Endothelial cell of umbilical vein (primary cell): ENCODE data around the gene DCTD. TPM values are rescaled to one million over a fixed set of nuclear protein-coding genes. Genes with fewer than 3 reads are reported as not detected.

ENCODE experiments used
- BruUV-seq: library from RNA; stranded (reverse); fragments of 400-500 nt; replicated peaks from 2 replicates; lab custom pipeline; 2021; lab: Mats Ljungman, UMichigan
- CTCF ChIA-PET: fragments of 300-600, 350-600 bp; sonication (Branson Sonifier 250); formaldehyde crosslinking; loops from one replicate; lab custom pipeline; 2021; ENCODE audit warnings: antibody characterized with exemption, inconsistent platforms; lab: Charles Lee
- POLR2A ChIA-PET: fragments of 300-600, 350-600 bp; sonication (Branson Sonifier 250); formaldehyde crosslinking; loops from one replicate; lab custom pipeline; 2021; ENCODE audit warnings: antibody characterized with exemption, inconsistent platforms; lab: Charles Lee
- DNase-seq: peaks from one replicate; pipeline ENCODE4 v3.0.0-alpha.2; 2011; ENCODE audit warnings: low read depth, low spot score
- FAIRE-seq: peaks from 2 replicates; lab custom pipeline; 2011; peaks lifted over from hg19 to GRCh38; lab: Jason Lieb, UNC
- H2AFZ ChIP-seq: 2 replicates; pipeline ENCODE4 v1.6.0; 2012; ENCODE audit warnings: low read depth, low read length, control low read depth, inconsistent platforms
- H3K27ac ChIP-seq: 2 replicates; pipeline ENCODE4 v1.5.1; 2011; ENCODE audit warnings: low read depth, mild to moderate bottlenecking, control low read depth, low read length, moderate library complexity; ENCODE audit not compliant: insufficient read depth
- H3K27me3 ChIP-seq, 2 experiments: 2 replicates each; pipeline versions ENCODE4 v1.6.0 to v1.6.1; 2011; ENCODE audit warnings: low read length in 2 of 2, mixed read lengths in 1 of 2; ENCODE audit not compliant: control insufficient read depth in 2 of 2, insufficient read depth in 2 of 2
- H3K36me3 ChIP-seq, 2 experiments: 2 replicates in 1 of 2; 3 replicates in 1 of 2; pipeline ENCODE4 v1.5.1; 2011; ENCODE audit warnings: low read length in 2 of 2, mild to moderate bottlenecking in 1 of 2, moderate library complexity in 1 of 2; ENCODE audit not compliant: control insufficient read depth in 2 of 2, insufficient read depth in 2 of 2; ENCODE audit errors: extremely low read depth in 1 of 2
- H3K4me1 ChIP-seq: 3 replicates; pipeline ENCODE4 v1.5.1; 2011; ENCODE audit warnings: mild to moderate bottlenecking, low read length; ENCODE audit not compliant: control insufficient read depth, insufficient read depth; ENCODE audit errors: extremely low read depth
- H3K4me2 ChIP-seq: 2 replicates; pipeline ENCODE4 v1.6.1; 2011; ENCODE audit warnings: low read length, control low read depth, mixed read lengths; ENCODE audit not compliant: insufficient read depth
- H3K4me3 ChIP-seq, 3 experiments: fragments of 200-600 bp in 1 of 3; sonication (generic), shearing (Covaris generic) in 1 of 3; replicated peaks in 1 of 3; 2 replicates each; pipeline ENCODE4 v1.5.1; 2011 to 2016; ENCODE audit warnings: control low read depth in 3 of 3, low read length in 3 of 3, mild to moderate bottlenecking in 2 of 3, inconsistent platforms in 1 of 3, low read depth in 1 of 3, moderate library complexity in 1 of 3; ENCODE audit not compliant: insufficient read depth in 1 of 3
- H3K79me2 ChIP-seq: 2 replicates; pipeline ENCODE4 v1.6.0; 2012; ENCODE audit warnings: low read length, inconsistent platforms; ENCODE audit not compliant: control insufficient read depth, insufficient read depth
- H3K9ac ChIP-seq: replicated peaks from 2 replicates; pipeline ENCODE3; 2011; ENCODE audit warnings: low read length, control low read depth; ENCODE audit not compliant: insufficient read depth; ENCODE audit errors: extremely low read depth
- H3K9me1 ChIP-seq: replicated peaks from 3 replicates; pipeline ENCODE4 v1.6.0; 2011; ENCODE audit warnings: mild to moderate bottlenecking, low read length; ENCODE audit not compliant: control insufficient read depth, insufficient read depth; ENCODE audit errors: extremely low read depth
- H3K9me3 ChIP-seq: replicated peaks from 2 replicates; pipeline ENCODE4 v1.5.1; 2012; ENCODE audit warnings: low read length, inconsistent platforms; ENCODE audit not compliant: control insufficient read depth, insufficient read depth
- H4K20me1 ChIP-seq: replicated peaks from 2 replicates; pipeline ENCODE3; 2011; ENCODE audit warnings: mild to moderate bottlenecking, low read length; ENCODE audit not compliant: control insufficient read depth, insufficient read depth; ENCODE audit errors: extremely low read depth
- EZH2 ChIP-seq: IDR thresholded peaks from 2 replicates; pipeline ENCODE4 v1.6.1; 2012; ENCODE audit warnings: borderline replicate concordance, low read depth, mild to moderate bottlenecking, moderate library complexity, low read length, inconsistent platforms; ENCODE audit not compliant: severe bottlenecking
- FOS ChIP-seq: IDR thresholded peaks from 2 replicates; pipeline ENCODE4 v1.6.1; 2011; ENCODE audit warnings: mild to moderate bottlenecking, low read length, moderate library complexity, borderline replicate concordance; ENCODE audit not compliant: insufficient read depth
- GATA2 ChIP-seq: IDR thresholded peaks from 2 replicates; pipeline ENCODE4 v1.7.0; 2011; ENCODE audit warnings: low read depth, mild to moderate bottlenecking, moderate library complexity, mixed read lengths, low read length; ENCODE audit not compliant: insufficient read length, insufficient read depth
- POLR2A ChIP-seq: IDR thresholded peaks from 2 replicates; pipeline ENCODE4 v1.6.1; 2012; ENCODE audit warnings: low read depth, mild to moderate bottlenecking, control low read depth, low read length
- POLR2AphosphoS5 ChIP-seq: IDR thresholded peaks from 2 replicates; pipeline ENCODE4 v1.6.1; 2012; ENCODE audit warnings: low read depth, mild to moderate bottlenecking, control low read depth, low read length, moderate library complexity; ENCODE audit not compliant: insufficient read depth
- dilution Hi-C: fragments of 300-500 bp; cut with MboI; formaldehyde crosslinking; loops from one replicate; pipeline ENCODE4 v1.15.0; 2019; ENCODE audit warnings: low sequenced_read_pairs; ENCODE audit not compliant: extremely low pct_ligation_motif_present
- intact Hi-C: fragments of 100-400 bp; cut with micrococcal nuclease; formaldehyde crosslinking; loops from one replicate; pipeline ENCODE4 v1.10.0; 2022
- polyA plus RNA-seq, 4 experiments: library from polyadenylated mRNA; depleted of rRNA in 3 of 4; stranded (reverse) in 3 of 4; unstranded in 1 of 4; fragments of >200 nt; gene quantifications; 2 replicates each; pipeline versions ENCODE4 v1.2.1 to v1.2.3, GENCODE V29; 2011 to 2012; ENCODE audit warnings: missing spikeins in 1 of 4
- total RNA-seq: library from RNA; stranded (reverse); gene quantifications from 2 replicates; pipeline ENCODE4 v1.2.3, GENCODE V29; 2021
- TF ChIP-seq, protein P1 (sequence below): IDR thresholded peaks from 2 replicates; pipeline ENCODE4 v1.6.1; 2011; ENCODE audit not compliant: insufficient read depth, insufficient read length

Gene DCTD
- total and polyA plus RNA-seq, 2 donors (not counting 3 experiments of a cell fraction or from before 2014, with no cell fraction given) = 105 to 111 TPM

DNA sequence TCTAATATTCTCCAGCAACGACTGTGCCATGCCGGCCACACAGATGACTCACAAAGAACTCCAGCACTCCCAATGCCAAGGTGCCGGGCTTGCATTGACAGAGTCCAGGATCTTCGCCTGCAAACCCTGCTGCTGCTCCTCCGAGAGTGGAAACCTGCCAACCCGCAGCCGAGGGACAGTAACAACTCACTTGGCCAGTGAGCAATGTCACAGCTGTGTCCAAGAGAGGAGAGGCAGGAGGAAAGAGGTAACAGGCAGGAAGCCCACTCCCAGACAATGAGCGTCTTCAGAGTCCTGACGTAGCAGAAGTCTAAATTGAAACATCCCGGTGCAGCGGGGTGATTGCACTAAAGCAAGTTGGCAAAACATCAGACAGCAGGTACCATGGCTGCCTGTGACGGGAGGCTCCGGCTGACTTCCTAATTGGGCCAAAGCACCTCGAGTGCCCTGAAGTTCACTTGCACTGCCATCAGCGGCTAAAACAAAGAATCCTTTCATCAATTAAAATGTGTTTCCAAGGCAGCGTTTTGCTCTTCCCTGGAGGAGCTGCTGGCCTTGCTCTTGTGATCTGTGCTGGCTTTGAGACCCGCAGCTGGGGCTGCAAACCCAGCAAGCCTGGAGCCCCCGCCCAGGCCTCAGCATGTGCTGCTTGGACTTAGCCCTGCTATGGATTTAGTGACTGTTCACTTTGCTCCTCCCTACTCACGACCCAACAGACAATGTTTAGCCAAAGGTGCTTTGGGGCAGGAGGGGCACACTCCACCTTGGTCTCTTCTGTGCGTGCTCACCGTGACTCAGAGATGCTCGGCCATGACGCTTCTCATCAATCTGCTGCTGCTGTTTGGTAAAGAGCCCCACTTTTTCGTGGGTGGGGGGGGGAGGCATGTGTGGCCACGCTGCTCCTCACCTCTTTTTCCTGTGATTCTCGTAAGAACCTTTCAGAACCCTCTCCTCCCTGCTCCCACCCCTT lies 36.5 kb downstream of the DCTD start:
- TF ChIP-seq, protein P1, sequence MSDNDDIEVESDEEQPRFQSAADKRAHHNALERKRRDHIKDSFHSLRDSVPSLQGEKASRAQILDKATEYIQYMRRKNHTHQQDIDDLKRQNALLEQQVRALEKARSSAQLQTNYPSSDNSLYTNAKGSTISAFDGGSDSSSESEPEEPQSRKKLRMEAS = no peak
- no peak for TF ChIP-seq FOS
- CTCF ChIA-PET = no interaction called here
- H3K79me2 ChIP-seq = no peaks in the 10 kb centered on the region
- no peaks in the 10 kb centered on the region for H3K9me3 ChIP-seq
- FAIRE-seq (no peak), DNase-seq (no peak)
- BruUV-seq = no TSS peak
- H3K9ac ChIP-seq = no peak overlapping the region
- intact Hi-C loops (no loop called here), dilution Hi-C loops (no loop called here)
- H3K27me3 ChIP-seq = no peaks in the 10 kb centered on the region
- H3K4me2 ChIP-seq = no peak overlapping the region
- no peaks in the 10 kb centered on the region for H3K4me1 ChIP-seq
- POLR2A ChIA-PET = no interaction called here
- H4K20me1 ChIP-seq = no peaks in the 10 kb centered on the region
- no peak overlapping the region for H3K4me3 ChIP-seq
- no peak overlapping the region for H2AFZ ChIP-seq
- no peaks in the 10 kb centered on the region for H3K9me1 ChIP-seq
- peaks cover 3 to 5% of the 10 kb centered on the region in 2 experiments for H3K36me3 ChIP-seq
- H3K27ac ChIP-seq = no peak overlapping the region

GRCh38 chr4:182879913-182880312 lies 37.3 kb downstream of the DCTD start:
- Histone ChIP-seq H3K79me2 (no peaks in the 10 kb centered on the region), H3K4me3 (no peak overlapping the region), H3K9me1 (no peaks in the 10 kb centered on the region), H2AFZ (no peak overlapping the region), H3K27me3 (no peaks in the 10 kb centered on the region), H3K27ac (no peak overlapping the region), H3K9ac (no peak overlapping the region), H4K20me1 (no peaks in the 10 kb centered on the region), H3K4me1 (no peaks in the 10 kb centered on the region), H3K4me2 (no peak overlapping the region), H3K36me3 (peaks cover 1 to 2% of the 10 kb centered on the region in 2 experiments), H3K9me3 (no peaks in the 10 kb centered on the region)
- BruUV-seq = no TSS peak
- FAIRE-seq = no peak
- DNase-seq = no peak
- ChIA-PET CTCF (no interaction called here), POLR2A (no interaction called here)
- intact Hi-C loops (no loop called here), dilution Hi-C loops (no loop called here)
- TF ChIP-seq POLR2A (no peak), GATA2 (no peak), POLR2AphosphoS5 (no peak), EZH2 (no peak), FOS (no peak)
- TF ChIP-seq, protein P1 = no peak
